ENCODE results near the gene NT5C2. TPM values are rescaled to one million over a fixed set of nuclear protein-coding genes. Genes with fewer than 3 reads are reported as not detected.

NT5C2 gene
- polyA plus RNA-seq, 3 donors = 68.6 to 116 (median 81.8) TPM

DNA sequence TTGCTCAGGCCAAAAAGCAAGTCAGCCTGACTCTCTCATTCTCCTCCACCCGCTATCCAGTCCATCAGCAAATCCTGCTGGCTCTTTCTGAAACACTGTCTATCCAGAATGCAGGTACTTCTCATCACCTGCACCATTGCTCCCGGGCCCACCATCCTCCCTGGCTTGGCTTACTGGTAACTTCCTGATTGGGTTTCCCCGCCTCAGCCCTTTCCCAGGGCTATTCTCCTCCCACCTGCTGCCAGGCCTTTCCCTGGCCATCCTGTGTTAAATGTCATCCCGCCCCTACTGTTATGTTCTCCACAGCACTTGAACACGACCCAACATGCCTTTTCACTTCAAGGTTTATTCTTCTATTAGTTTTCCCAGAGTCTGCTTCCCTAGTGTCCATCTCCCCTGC is 150.9 kb downstream of the NT5C2 start:
- H3K27me3 ChIP-seq (ENCODE audit: control insufficient read depth in 2 of 2, insufficient read depth in 2 of 2, low read length in 2 of 2) = no peaks in the 10 kb centered on the region
- H3K27ac Mint-ChIP-seq = peak overlapping the region in 2 of 7 donors; percentile 24 to 66
- no peak overlapping the region for H3K4me3 ChIP-seq (replicated peaks in 1 of 3; ENCODE audit: low read depth in 2 of 3, low read length in 3 of 3)
- H3K9me3 Mint-ChIP-seq = no peaks in the 10 kb centered on the region
- no peaks in the 10 kb centered on the region for H4K20me1 ChIP-seq (ENCODE audit: insufficient read depth, low read length)
- H3K4me2 ChIP-seq (replicated peaks; ENCODE audit: extremely low read depth, low read length, poor library complexity, severe bottlenecking) = no peak overlapping the region
- no peaks in the 10 kb centered on the region for H3K79me2 ChIP-seq (ENCODE audit: insufficient read depth, low read length)
- intact Hi-C loops (cut with micrococcal nuclease) = no loop called here
- WGBS (ENCODE audit: insufficient coverage) = 93% methylated on average over 5 of the region's 5 CpGs
- H3K36me3 ChIP-seq (replicated peaks in 1 of 2; ENCODE audit: control insufficient read depth in 1 of 2, insufficient read depth in 2 of 2, low read length in 2 of 2) = no peaks in the 10 kb centered on the region
- no peaks in the 10 kb centered on the region for H3K9me3 ChIP-seq (replicated peaks in 1 of 2; ENCODE audit: control insufficient read depth in 1 of 2, insufficient read depth in 1 of 2, low read length in 2 of 2)
- no peak overlapping the region for H3K27ac ChIP-seq (ENCODE audit: low read depth in 1 of 2, low read length in 2 of 2)
- H2AFZ ChIP-seq (ENCODE audit: insufficient read depth, low read depth, low read length, poor library complexity, severe bottlenecking) = no peak overlapping the region
- TF ChIP-seq CTCF (IDR thresholded peaks at IDR 0.05) = no peak
- H3K4me1 ChIP-seq (ENCODE audit: control insufficient read depth in 1 of 2, insufficient read depth in 2 of 2, low read length in 2 of 2) = no peaks in the 10 kb centered on the region
- H3K9ac ChIP-seq (ENCODE audit: insufficient read depth, low read length, poor library complexity, severe bottlenecking) = no peak overlapping the region
- H3K36me3 Mint-ChIP-seq = no peaks in the 10 kb centered on the region
- no peaks in the 10 kb centered on the region for H3K4me1 Mint-ChIP-seq
- peaks cover 0 to 2% (median 0%) of the 10 kb centered on the region in 3 donors for H3K27me3 Mint-ChIP-seq (ENCODE audit: low read depth in 3 of 3)
- peak overlapping the region in 1 of 2 donors; percentile 10 for H3K4me3 Mint-ChIP-seq
- DNase-seq = no peak

GRCh38 chr10:103041391-103041790 is 151.7 kb downstream of the NT5C2 start:
- 97% methylated on average over 3 of the region's 6 CpGs for WGBS (ENCODE audit: insufficient coverage)
- Histone ChIP-seq H3K79me2 (ENCODE audit: insufficient read depth, low read length) (no peaks in the 10 kb centered on the region), H3K9me3 (replicated peaks in 1 of 2; ENCODE audit: control insufficient read depth in 1 of 2, insufficient read depth in 1 of 2, low read length in 2 of 2) (no peaks in the 10 kb centered on the region), H3K27me3 (ENCODE audit: control insufficient read depth in 2 of 2, insufficient read depth in 2 of 2, low read length in 2 of 2) (no peaks in the 10 kb centered on the region), H3K4me3 (replicated peaks in 1 of 3; ENCODE audit: low read depth in 2 of 3, low read length in 3 of 3) (no peak overlapping the region), H3K9ac (ENCODE audit: insufficient read depth, low read length, poor library complexity, severe bottlenecking) (no peak overlapping the region), H3K4me2 (replicated peaks; ENCODE audit: extremely low read depth, low read length, poor library complexity, severe bottlenecking) (no peak overlapping the region), H3K36me3 (replicated peaks in 1 of 2; ENCODE audit: control insufficient read depth in 1 of 2, insufficient read depth in 2 of 2, low read length in 2 of 2) (no peaks in the 10 kb centered on the region), H3K4me1 (ENCODE audit: control insufficient read depth in 1 of 2, insufficient read depth in 2 of 2, low read length in 2 of 2) (no peaks in the 10 kb centered on the region), H4K20me1 (ENCODE audit: insufficient read depth, low read length) (no peaks in the 10 kb centered on the region), H2AFZ (ENCODE audit: insufficient read depth, low read depth, low read length, poor library complexity, severe bottlenecking) (no peak overlapping the region), H3K27ac (ENCODE audit: low read depth in 1 of 2, low read length in 2 of 2) (no peak overlapping the region)
- Mint-ChIP-seq H3K27me3 (ENCODE audit: low read depth in 3 of 3) (peaks cover 0 to 2% (median 0%) of the 10 kb centered on the region in 3 donors), H3K4me1 (no peaks in the 10 kb centered on the region), H3K9me3 (no peaks in the 10 kb centered on the region), H3K27ac (no peak overlapping the region), H3K36me3 (no peaks in the 10 kb centered on the region), H3K4me3 (no peak overlapping the region)
- no peak for DNase-seq
- TF ChIP-seq CTCF (IDR thresholded peaks at IDR 0.05) = no peak
- intact Hi-C loops (cut with micrococcal nuclease) = no loop called here

All from CD14-positive monocyte (primary cell).